Measurements from ENCODE around the gene DCXR. TPM values are rescaled to one million over a fixed set of nuclear protein-coding genes. Genes with fewer than 3 reads are reported as not detected.

Gene DCXR
- total and polyA plus RNA-seq, 2 of the 13 experiments (the other 11 are each of a cell fraction or from before 2014, with no cell fraction given), result 287 to 311 TPM

DNA sequence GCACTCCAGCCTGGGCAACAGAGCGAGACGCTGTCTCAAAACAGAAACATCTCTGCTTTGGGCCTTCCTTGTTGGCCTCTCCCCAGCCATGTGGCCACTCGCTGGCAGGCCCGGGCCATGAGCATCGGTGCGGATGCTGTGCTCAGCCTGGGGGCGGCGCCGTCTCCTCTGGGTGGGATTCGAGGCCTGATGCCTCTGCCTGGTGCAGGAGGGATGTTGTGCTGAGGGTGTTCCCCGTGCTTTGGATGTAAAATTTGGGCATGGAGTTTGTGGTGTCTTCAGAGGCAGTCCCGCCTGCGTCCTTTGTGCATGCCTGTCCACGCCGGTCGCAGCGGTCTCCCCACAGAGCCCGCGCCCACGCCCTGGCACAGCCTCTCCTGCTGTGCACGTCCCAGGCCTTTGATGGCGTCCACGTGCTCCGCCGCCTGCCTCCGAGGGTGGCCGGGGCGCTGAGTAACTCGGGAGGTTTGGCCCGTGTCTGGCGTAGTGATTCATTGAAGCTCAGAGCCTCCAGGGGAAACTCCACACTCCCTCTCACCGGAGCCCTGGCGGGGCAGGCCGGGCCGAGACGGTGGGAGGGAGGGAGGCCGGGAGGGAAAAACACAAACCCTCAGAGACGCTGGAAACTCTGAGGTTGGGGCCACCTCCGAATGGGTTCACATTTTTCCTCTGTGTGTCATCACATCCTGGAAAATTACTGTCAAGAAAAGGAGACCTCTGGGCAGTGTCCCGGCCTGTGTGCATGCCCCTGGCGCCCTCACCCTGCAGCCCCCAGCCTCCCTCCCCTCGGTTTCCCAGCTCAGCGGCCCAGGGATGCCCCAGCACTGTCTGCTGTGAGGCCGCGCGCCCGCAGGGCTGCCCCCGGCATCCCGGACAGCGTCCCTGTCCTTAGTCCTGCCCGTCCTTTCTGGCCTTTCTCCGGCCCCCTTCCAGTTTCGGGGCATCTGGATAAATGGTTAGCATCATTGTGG lies 33.8 kb downstream of the DCXR start (continued):
- TF ChIP-seq, protein P1, sequence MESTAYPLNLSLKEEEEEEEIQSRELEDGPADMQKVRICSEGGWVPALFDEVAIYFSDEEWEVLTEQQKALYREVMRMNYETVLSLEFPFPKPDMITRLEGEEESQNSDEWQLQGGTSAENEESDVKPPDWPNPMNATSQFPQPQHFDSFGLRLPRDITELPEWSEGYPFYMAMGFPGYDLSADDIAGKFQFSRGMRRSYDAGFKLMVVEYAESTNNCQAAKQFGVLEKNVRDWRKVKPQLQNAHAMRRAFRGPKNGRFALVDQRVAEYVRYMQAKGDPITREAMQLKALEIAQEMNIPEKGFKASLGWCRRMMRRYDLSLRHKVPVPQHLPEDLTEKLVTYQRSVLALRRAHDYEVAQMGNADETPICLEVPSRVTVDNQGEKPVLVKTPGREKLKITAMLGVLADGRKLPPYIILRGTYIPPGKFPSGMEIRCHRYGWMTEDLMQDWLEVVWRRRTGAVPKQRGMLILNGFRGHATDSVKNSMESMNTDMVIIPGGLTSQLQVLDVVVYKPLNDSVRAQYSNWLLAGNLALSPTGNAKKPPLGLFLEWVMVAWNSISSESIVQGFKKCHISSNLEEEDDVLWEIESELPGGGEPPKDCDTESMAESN (CRISPR knock-in tag; conservative IDR thresholded peaks at IDR 0.05), result peak; percentile 74
- no peak; the same call in 1 of the 2 replicates for TF ChIP-seq ZFP1 (CRISPR knock-in tag; IDR thresholded peaks at IDR 0.05)
- no peak for TF ChIP-seq CBX2 (IDR thresholded peaks at IDR 0.05; ENCODE audit: low read depth, low read length)
- 0 out of 2 replicates have a peak, but pooled peaks have one; percentile 42 for TF ChIP-seq CBX2 (CRISPR knock-in tag; IDR thresholded peaks at IDR 0.05; ENCODE audit: low read depth)
- no peak for TF ChIP-seq MAFK (conservative IDR thresholded peaks at IDR 0.05 in 1 of 2, IDR thresholded peaks at IDR 0.05 in 1 of 2; ENCODE audit: low read length in 2 of 2)
- TF ChIP-seq, protein P2, sequence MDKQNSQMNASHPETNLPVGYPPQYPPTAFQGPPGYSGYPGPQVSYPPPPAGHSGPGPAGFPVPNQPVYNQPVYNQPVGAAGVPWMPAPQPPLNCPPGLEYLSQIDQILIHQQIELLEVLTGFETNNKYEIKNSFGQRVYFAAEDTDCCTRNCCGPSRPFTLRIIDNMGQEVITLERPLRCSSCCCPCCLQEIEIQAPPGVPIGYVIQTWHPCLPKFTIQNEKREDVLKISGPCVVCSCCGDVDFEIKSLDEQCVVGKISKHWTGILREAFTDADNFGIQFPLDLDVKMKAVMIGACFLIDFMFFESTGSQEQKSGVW (CRISPR knock-in tag; IDR thresholded peaks at IDR 0.05; ENCODE audit: borderline replicate concordance), result no peak
- peak; percentile 34 to 76; a peak in 2 of 4 replicates for TF ChIP-seq KLF16 (CRISPR knock-in tag; IDR thresholded peaks at IDR 0.05)
- TF ChIP-seq, protein P3, sequence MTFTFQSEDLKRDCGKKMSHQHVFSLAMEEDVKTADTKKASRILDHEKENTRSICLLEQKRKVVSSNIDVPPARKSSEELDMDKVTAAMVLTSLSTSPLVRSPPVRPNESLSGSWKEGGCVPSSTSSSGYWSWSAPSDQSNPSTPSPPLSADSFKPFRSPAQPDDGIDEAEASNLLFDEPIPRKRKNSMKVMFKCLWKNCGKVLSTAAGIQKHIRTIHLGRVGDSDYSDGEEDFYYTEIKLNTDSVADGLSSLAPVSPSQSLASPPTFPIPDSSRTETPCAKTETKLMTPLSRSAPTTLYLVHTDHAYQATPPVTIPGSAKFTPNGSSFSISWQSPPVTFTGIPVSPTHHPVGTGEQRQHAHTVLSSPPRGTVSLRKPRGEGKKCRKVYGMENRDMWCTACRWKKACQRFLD (CRISPR knock-in tag; IDR thresholded peaks at IDR 0.05; ENCODE audit: borderline replicate concordance), result peak; percentile 77
- no peak for TF ChIP-seq CHCHD3 (CRISPR knock-in tag; IDR thresholded peaks at IDR 0.05)
- peak; percentile 96 for TF ChIP-seq ZFP41 (CRISPR knock-in tag; IDR thresholded peaks at IDR 0.05; ENCODE audit: borderline replicate concordance)
- no peak for TF ChIP-seq RFX1 (IDR thresholded peaks at IDR 0.05)
- TF ChIP-seq ZNF841 (CRISPR knock-in tag; IDR thresholded peaks at IDR 0.05; ENCODE audit: borderline replicate concordance), result no peak
- TF ChIP-seq, protein P4, sequence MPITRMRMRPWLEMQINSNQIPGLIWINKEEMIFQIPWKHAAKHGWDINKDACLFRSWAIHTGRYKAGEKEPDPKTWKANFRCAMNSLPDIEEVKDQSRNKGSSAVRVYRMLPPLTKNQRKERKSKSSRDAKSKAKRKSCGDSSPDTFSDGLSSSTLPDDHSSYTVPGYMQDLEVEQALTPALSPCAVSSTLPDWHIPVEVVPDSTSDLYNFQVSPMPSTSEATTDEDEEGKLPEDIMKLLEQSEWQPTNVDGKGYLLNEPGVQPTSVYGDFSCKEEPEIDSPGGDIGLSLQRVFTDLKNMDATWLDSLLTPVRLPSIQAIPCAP (CRISPR knock-in tag; IDR thresholded peaks at IDR 0.05; ENCODE audit: low read depth), result no peak; the same call in 1 of the 2 replicates
- no peak for TF ChIP-seq TEAD2 (CRISPR knock-in tag; IDR thresholded peaks at IDR 0.05)
- TF ChIP-seq, protein P5, sequence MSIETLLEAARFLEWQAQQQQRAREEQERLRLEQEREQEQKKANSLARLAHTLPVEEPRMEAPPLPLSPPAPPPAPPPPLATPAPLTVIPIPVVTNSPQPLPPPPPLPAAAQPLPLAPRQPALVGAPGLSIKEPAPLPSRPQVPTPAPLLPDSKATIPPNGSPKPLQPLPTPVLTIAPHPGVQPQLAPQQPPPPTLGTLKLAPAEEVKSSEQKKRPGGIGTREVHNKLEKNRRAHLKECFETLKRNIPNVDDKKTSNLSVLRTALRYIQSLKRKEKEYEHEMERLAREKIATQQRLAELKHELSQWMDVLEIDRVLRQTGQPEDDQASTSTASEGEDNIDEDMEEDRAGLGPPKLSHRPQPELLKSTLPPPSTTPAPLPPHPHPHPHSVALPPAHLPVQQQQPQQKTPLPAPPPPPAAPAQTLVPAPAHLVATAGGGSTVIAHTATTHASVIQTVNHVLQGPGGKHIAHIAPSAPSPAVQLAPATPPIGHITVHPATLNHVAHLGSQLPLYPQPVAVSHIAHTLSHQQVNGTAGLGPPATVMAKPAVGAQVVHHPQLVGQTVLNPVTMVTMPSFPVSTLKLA (IDR thresholded peaks at IDR 0.05), result peak; percentile 41
- TF ChIP-seq, protein P6, sequence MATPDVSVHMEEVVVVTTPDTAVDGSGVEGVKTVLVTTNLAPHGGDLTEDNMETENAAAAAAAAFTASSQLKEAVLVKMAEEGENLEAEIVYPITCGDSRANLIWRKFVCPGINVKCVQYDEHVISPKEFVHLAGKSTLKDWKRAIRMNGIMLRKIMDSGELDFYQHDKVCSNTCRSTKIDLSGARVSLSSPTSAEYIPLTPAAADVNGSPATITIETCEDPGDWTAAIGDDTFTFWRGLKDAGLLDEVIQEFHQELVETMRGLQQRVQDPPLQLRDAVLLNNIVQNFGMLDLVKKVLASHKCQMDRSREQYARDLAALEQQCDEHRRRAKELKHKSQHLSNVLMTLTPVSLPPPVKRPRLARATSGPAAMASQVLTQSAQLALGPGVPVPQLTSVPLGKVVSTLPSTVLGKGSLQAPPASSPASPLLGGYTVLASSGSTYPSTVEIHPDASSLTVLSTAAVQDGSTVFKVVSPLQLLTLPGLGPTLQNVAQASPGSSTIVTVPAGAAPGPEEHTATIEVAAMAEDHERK (CRISPR knock-in tag; IDR thresholded peaks at IDR 0.05; ENCODE audit: low read depth), result no peak
- TF ChIP-seq JUNB (CRISPR knock-in tag; IDR thresholded peaks at IDR 0.05; ENCODE audit: borderline replicate concordance), result 0 out of 2 replicates have a peak, but pooled peaks have one; percentile 20
- peak; percentile 66; the same call in 1 of the 2 replicates for TF ChIP-seq GTF3A (CRISPR knock-in tag; conservative IDR thresholded peaks at IDR 0.05)
